Measurements from ENCODE around the gene HEBP1.

The HEBP1 gene

GRCh38 chr12:12941450-12942350, 58.4 kb downstream of the HEBP1 start:
- Histone ChIP-seq H3K27ac (replicated peaks) (no peak overlapping the region), H3K27me3 (ENCODE audit: insufficient read depth, poor library complexity, severe bottlenecking) (peaks cover 2% of the 10 kb centered on the region), H3K4me3 (replicated peaks; ENCODE audit: insufficient read depth, low read length) (no peak overlapping the region)
- TF ChIP-seq SPI1 (IDR thresholded peaks at IDR 0.05; ENCODE audit: borderline replicate concordance, low read depth) (no peak), REST (IDR thresholded peaks at IDR 0.05; ENCODE audit: insufficient replicate concordance, low read depth) (no peak), CTCF (IDR thresholded peaks at IDR 0.05; ENCODE audit: insufficient read depth, low read length) (no peak), POLR2AphosphoS5 (IDR thresholded peaks at IDR 0.05; ENCODE audit: low read depth) (no peak), GABPA (IDR thresholded peaks at IDR 0.05; ENCODE audit: low read depth) (no peak)
- no peak for DNase-seq (ENCODE audit: low read depth in 1 of 2, low spot score in 1 of 2)

- Histone ChIP-seq H3K27ac (replicated peaks) (no peak overlapping the region), H3K27me3 (ENCODE audit: insufficient read depth, poor library complexity, severe bottlenecking) (peaks cover 4% of the 10 kb centered on the region), H3K4me3 (replicated peaks; ENCODE audit: insufficient read depth, low read length) (no peak overlapping the region)
- TF ChIP-seq REST (IDR thresholded peaks at IDR 0.05; ENCODE audit: insufficient replicate concordance, low read depth) (no peak), GABPA (IDR thresholded peaks at IDR 0.05; ENCODE audit: low read depth) (no peak), SPI1 (IDR thresholded peaks at IDR 0.05; ENCODE audit: borderline replicate concordance, low read depth) (no peak), CTCF (IDR thresholded peaks at IDR 0.05; ENCODE audit: insufficient read depth, low read length) (no peak), POLR2AphosphoS5 (IDR thresholded peaks at IDR 0.05; ENCODE audit: low read depth) (no peak)
- DNase-seq (ENCODE audit: low read depth in 1 of 2, low spot score in 1 of 2), result no peak
Measured at GRCh38 chr12:12939888-12940287, 60.2 kb downstream of the HEBP1 start.

GRCh38 chr12:12938541-12938940, 61.5 kb downstream of the HEBP1 start:
- Histone ChIP-seq H3K27ac (replicated peaks) (no peak overlapping the region), H3K4me3 (replicated peaks; ENCODE audit: insufficient read depth, low read length) (no peak overlapping the region), H3K27me3 (ENCODE audit: insufficient read depth, poor library complexity, severe bottlenecking) (peaks cover 4% of the 10 kb centered on the region)
- no peak for TF ChIP-seq SPI1 (IDR thresholded peaks at IDR 0.05; ENCODE audit: borderline replicate concordance, low read depth)
- TF ChIP-seq POLR2AphosphoS5 (IDR thresholded peaks at IDR 0.05; ENCODE audit: low read depth), result no peak
- no peak for TF ChIP-seq CTCF (IDR thresholded peaks at IDR 0.05; ENCODE audit: insufficient read depth, low read length)
- no peak for TF ChIP-seq GABPA (IDR thresholded peaks at IDR 0.05; ENCODE audit: low read depth)
- no peak for TF ChIP-seq REST (IDR thresholded peaks at IDR 0.05; ENCODE audit: insufficient replicate concordance, low read depth)
- DNase-seq (ENCODE audit: low read depth in 1 of 2, low spot score in 1 of 2), result no peak
